ENCODE measurements around the gene SUPT20HL2.

GRCh38 chrX:24301060-24301459 lies 12.8 kb downstream of the SUPT20HL2 start:
- TF ChIP-seq EZH2 (IDR thresholded peaks at IDR 0.05; ENCODE audit: insufficient read depth, poor library complexity, severe bottlenecking) = no peak
- no peak for TF ChIP-seq EZH2phosphoT487 (IDR thresholded peaks at IDR 0.05; ENCODE audit: insufficient read depth, low read depth)

Measured in GM23248 (cell line).